GM21723 (cell line): ENCODE measurements around the gene FAM90A1.
"Not testable (repeated sequence)": the region's sequence is repeated elsewhere in the genome, so short reads cannot be mapped to it uniquely, and the experiment has no call there.

Source experiments
- ATAC-seq: cut with Tn5 transposase; IDR thresholded peaks from one replicate; pipeline ENCODE4 v1.9.1; 2021; ENCODE audit warnings: mild to moderate bottlenecking, moderate library complexity; ENCODE audit not compliant: unreplicated experiment

FAM90A1 gene

DNA sequence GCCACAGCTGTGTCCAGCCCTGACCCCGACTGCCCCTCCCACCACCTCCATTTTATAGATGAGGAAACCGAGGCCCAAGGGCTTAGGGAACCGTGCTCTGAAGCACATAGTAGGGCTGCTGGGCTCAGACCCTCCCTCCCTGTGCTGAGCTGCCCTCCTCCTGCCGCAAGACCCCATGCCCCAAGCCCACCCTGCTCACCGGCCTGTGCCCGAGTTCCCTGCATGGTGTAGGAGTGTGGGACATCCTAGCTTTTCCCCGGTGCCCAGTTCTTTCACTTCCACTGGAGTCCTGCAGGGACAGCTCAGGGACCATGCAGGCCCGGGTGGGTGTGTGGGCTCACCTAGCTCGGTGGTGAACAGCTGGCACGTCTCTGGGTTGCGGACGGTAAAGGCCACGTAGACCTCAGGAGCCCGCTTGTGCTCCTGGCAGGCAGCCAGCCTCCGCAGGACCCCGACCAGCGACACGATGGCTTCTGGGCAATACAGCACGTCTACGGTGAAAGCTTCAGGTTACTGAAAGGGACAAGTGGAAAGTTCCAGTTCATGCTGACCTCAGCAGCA lies 6.6 kb upstream of the FAM90A1 start:
- ATAC-seq, result not testable (repeated sequence)

DNA sequence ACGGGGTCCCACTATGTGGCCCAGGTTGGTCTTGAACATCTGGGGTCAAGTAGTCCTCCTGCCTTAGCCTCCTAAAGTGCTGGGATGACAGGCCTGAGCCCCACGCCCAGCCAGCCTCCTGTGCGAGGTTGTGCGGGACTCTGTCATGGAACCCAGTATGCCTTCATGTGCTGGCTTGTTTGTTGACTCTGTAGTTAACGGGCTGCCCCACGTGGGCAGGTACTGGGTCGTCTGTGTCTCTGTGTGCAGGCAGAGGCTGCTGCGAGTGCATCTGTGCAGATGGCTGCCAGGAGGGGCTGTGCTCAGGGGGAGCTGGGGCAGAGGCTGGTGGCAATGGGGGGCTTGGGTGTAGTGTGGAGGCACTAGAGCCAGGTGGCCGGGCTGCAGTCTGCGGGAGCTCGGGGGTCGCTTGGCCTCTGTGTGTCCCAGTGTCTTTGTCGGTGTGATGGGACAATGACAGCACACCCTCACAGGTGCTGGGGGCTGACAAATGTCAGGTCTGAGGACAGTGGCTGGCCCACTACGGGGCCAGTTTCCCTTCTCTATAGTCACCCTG lies 6.0 kb upstream of the FAM90A1 start:
- not testable (repeated sequence) for ATAC-seq

DNA sequence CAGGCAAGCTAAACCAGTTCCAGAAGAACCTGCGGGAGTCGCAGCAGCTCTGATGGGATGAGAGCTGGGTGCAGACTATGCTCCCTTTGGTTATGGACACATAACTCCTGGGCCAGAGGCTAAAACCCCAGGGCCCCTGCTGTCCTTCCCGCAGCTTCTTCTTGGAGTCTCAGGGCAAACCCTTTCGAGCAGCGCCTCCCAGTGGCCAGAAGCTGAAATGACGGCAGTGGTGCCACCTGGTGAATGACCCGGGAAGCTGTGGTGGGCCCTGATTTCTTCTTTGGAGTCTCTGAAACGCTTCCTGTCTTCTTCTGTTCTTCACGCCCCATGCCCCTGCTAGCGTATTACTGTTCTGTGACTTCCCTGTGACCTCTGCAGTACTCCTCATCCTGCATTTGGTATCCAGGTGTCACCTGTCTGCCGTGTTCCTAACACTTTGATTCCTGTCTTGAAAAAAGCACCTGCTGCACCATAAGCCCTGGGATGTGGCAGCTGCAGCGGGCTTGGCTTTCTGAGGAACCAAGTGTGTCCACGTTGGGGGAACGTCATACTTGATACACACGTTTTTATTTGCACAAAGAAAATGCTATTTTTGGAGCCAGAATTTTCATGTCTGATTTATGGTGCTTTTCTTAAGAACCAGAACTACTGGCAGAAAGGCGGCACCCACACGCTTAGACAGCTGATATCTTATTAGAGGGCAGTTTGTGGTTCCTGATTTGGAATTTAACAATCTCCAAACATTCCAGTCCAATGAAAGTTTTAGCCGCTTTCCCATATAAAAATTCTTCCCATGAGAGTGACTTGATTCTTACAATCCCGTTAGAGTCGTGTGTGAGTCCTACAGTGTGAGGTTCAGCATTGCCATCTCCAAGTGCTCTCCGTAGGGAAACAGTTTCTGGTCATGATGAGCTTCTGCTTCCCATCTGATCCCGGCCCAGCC lies 4.5 kb upstream of the FAM90A1 start:
- ATAC-seq, result not testable (repeated sequence)

DNA sequence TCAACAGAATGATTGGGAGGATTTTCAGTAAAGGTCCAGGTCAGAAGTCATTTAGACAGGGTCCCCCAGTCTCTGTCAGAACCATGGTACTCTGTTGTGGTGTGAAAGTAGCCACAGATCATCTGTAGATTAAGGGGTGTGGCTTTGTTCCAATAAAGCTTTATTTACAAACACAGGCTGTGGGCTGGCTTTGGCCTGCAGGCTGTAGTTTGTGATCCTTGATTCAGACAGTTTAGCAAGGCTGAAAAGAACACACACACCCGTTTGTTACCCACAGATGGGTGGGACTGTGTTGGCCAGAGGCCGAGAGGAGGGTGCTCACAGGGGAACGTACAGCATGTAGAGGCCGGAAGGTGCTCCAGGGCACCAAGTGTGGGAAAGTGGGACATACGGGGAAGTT lies 3.6 kb upstream of the FAM90A1 start:
- ATAC-seq, result not testable (repeated sequence)

DNA sequence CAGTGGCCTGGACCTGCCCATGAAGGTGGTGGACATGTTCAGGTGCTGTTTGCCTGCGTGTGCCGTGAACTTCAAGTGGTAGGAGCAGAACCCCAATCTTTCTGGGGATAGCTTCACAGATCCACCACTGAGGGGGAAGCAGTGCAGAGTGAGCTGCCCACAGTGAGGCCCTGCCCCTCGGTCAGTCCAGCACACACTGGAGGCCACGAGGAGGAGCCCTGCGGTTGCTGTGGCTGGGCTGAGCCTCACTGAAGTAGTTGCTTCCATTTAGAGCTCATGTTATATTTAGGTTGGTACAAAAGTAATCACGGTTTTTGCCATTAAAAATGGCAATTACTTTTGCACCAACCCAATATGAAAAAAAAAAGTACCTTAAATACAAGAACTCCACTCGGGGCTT lies 2.1 kb upstream of the FAM90A1 start:
- not testable (repeated sequence) for ATAC-seq

DNA sequence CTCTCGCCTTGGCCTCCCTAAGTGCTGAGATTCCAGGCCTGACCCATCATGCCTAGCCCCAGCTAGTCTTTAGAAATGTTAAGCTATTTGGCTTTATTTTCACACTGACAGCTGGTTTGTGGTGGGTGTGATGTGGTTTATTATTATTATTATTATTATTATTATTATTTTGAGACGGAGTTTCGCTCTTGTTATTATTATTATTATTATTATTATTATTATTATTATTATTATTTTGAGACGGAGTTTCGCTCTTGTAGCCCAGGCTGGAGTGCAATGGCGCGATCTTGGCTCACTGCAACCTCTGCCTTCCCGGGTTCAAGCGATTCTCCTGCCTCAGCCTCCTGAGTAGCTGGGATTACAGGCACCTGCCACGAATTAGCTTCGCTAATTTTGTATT lies 1.2 kb upstream of the FAM90A1 start:
- not testable (repeated sequence) for ATAC-seq

DNA sequence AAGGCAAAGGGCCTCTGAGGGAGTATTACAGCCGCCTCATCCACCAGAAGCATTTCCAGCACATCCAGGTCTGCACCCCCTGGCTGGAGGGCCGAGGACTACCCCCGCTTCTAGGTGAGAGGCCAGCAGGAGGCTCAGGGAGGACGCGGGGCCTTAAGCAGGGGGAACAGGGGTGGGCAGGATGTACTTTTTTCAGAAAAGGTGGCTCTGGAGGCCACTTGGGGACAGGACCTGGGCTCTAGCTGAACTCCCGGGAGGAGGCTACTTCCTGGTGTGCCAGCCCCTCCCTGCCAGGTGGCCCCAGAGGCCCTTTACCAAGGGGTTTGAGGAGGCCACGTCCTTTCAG lies 287 bp upstream of the FAM90A1 start:
- ATAC-seq, result not testable (repeated sequence)

DNA sequence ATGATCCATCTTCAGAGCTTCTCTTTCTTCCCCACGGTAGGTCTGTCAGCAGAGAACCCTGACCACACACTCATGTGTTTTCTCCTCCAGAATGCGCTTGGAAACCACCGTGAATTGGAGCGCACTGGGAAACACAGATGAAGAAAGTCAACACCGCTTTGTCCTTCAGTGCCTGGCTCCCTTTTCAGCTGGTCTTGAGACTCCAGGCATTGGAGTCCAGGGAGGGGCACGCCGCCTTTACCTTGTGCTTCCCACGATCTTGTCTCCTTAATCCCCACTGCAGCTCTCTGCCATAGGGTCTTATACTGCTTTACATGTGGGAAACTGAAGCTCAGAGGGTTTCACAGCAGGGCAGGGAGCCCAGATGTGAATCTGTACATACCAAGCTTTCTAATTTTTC lies 1.1 kb downstream of the FAM90A1 start:
- ATAC-seq, result no peak

DNA sequence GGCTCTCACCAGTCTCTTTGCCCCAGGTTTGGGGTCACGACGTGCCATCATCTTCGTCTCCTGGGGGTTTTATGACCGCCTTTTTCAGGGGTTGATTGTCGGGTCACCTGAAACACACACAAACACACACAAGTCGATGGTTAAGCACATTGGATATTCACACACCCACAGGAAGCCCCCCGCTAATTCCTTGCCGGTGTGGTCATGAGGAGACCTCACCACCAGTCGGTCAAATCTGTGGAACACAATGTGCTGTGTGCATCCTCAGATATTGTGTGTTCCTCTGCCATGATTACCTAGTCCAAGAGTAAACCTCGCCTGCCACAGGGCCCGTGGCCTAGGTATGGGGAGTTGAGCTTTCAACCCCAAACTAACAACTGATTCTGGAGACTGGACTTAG lies 2.6 kb downstream of the FAM90A1 start:
- not testable (repeated sequence) for ATAC-seq

DNA sequence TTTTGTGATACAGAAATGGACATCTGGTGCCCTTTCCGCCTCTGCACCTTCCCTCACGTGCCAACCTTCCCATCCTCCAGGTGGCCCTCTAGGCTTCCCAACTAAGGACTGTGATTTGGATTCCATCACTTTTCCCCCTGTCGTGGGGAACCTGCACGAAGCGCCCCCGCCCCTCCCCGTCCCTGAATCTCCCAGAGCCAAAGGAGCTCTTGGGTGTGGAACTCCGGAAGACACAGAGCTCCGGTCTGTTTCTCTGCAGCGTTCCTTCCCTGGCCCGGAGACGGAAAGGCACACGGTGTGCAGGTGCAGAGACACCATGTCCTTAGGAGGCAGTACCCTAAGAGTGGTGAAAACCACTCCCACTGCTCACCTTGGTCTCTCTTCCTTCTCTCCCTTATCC lies 3.8 kb downstream of the FAM90A1 start:
- ATAC-seq, result not testable (repeated sequence)

DNA sequence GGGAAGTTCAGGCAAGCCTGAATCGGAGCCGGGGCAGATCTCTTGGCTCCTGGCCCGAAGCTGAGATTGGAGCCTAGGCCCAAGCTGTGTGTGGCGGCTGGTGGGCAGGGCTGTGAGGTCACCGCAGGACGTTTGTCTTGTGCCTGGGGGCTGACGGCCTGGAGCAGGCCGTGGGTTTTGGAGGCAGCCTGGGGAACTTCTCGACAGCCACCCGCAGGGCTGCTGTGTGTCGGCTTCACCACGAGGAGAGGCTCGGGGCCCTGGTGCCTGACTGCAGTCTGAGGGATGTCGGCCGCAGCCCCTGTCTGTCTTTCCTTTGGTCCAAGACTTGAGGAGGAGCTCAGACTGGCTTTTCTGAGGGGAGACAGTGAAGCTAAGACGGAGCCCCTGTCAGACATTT lies 5.1 kb downstream of the FAM90A1 start:
- not testable (repeated sequence) for ATAC-seq

DNA sequence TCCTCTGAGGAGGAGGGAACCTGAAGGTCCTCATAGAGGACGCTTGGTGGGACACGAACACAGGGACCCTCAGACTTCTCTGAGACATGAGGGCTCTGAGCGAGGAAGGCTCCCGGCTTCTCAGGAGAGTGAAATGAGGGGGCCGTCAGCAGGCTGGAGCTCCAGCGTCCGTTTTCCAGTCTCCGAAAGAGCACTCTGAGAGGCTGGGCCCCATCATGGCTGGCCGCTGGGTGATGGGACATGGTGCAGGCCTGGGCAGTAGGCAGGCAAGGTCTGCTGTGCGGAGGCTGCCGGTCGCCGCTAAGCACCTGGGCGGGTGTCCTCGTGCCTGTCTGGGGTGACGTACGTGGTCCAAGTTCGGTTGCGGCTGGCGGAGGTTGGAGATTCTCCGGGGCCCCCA lies 5.6 kb downstream of the FAM90A1 start:
- not testable (repeated sequence) for ATAC-seq

DNA sequence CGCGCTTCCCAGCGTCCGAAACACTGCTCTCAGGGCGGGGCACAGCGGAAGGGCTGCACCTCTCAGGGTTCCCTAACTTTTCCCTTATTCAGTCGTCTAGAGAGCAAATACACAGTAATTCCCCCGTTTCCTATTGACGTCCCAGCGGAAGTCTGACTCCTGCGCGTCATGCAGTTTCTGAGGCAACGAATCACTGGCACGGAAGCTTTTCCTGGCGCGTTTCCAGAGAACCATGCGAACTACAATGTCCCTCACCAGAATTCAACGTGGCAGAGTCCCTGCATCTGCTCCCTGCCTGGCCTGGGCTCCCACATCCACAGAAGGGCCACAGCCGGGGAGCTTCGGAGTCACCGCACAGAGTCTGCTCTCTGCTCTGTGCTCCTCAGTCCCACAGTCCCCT lies 6.0 kb downstream of the FAM90A1 start:
- ATAC-seq, result not testable (repeated sequence)

DNA sequence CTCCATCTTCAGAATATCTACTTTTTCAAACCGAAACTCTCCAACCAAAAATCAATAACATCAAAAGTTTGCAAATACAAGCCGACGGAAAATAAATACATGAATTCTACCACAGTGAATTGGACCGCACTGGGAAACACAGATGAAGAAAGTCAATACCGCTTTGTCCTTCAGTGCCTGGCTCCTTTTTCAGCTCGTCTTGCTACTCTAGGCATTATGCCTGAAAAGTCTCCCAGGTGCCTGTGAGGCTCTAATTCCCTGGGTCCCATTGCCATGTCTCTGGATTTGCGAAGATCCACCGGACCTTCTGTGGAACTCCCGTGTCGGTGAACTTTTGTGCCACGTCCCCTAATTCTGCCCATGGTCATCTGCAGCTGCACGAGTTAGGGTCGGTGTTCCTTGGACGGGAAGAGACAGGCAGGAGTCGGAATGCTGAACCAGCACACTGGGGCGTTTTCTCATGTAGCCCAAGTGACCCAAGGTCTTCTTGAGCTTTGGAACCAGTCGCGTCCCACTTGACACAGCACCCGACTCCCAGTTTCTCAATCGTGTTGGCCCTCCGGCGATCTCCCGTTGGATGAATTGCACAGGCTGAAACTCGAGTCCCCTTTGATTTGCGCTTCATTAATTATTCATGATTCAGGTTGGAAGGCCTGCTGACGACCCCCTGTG lies 8.6 kb downstream of the FAM90A1 start:
- not testable (repeated sequence) for ATAC-seq

DNA sequence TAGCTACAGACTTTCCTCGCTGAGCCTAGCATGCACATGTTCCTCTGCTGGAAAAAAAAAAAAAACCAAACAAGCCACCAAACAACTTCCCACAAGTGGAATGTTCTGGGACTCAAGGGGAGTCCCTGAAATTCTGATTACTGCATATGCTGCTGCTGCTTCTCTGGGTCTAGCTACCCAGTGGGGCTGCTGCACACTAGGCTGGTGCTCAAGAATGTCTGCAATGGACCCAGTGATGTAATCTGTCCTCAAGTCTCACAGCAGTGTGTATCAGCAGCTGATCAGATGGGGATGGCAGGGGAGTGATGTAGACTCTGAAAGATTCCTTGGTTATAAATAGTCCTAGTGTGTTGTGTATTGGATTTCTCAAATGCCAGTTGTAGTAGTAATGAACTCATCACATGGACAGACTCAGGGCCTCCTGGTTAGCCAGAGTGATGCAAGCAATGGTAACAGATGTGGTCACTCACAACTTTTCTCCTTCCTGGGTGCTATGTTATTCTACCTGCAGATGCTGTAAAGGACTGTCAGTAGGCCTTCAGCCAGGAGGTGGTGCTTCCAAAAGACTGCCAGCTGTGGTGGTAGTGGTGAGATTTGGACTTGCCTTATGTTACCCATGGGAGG lies 29.6 kb downstream of the FAM90A1 start:
- ATAC-seq, result not testable (repeated sequence)

DNA sequence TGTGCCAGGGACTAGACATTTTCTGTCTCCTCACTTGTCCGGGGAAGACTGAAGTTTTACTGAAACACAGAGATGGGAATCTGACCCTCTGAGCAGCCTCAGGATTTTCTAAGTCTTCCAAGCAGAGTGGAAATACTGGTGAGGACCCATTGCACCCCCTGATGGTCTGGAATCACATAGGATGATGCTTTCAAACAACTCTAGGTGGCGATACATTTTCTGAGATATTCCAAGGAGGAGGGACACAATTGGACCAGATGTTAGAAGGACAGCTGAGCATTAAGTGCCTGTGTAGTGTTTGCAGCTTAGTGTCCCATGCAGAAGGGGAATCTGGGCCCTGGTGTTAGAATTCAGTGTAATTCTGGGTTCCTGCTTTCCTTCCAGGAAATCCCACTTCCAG lies 39.3 kb downstream of the FAM90A1 start:
- not testable (repeated sequence) for ATAC-seq

DNA sequence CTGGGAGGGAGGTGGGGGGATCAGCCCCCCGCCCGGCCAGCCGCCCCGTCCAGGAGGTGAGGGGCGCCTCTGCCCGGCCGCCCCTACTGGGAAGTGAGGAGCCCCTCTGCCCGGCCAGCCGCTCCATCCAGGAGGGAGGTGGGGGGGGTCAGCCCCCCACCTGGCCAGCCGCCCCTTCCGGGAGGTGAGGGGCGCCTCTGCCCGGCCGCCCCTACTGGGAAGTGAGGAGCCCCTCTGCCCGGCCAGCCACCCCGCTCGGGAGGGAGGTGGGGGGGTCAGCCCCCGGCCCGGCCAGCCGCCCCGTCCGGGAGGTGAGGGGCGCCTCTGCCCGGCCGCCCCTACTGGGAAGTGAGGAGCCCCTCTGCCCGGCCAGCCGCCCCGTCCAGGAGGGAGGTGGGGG lies 43.2 kb downstream of the FAM90A1 start:
- not testable (repeated sequence) for ATAC-seq

DNA sequence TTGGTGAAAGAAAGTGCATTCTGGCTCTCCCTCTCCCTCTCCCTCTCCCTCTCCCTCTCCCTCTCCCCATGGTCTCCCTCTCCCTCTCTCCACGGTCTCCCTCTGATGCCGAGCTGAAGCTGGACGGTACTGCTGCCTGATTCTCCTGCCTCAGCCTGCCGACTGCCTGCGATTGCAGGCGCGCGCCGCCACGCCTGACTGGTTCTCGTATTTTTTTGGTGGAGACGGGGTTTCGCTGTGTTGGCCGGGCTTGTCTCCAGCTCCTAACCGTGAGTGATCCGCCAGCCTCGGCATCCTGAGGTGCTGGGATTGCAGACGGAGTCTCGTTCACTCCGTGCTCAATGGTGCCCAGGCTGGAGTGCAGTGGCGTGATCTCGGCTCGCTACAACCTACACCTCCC lies 44.1 kb downstream of the FAM90A1 start:
- ATAC-seq, result not testable (repeated sequence)

DNA sequence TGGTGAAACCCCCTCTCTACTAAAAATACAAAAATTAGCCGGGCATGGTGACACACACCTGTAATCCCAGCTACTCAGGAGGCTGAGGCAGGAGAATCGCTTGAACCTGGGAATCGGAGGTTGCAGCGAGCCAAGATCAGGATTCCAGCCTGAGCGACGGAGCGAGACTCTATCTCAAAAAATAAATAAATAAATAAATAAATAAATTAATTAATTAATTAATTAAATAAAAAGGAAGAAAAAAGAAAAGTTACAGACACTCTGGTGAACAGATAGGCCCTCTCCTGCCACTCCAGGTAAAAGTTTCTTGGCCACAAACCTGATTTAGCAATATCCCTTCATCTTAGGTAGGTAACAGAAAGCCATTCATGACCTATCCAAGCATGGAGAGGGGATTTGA lies 44.5 kb downstream of the FAM90A1 start:
- ATAC-seq, result not testable (repeated sequence)

DNA sequence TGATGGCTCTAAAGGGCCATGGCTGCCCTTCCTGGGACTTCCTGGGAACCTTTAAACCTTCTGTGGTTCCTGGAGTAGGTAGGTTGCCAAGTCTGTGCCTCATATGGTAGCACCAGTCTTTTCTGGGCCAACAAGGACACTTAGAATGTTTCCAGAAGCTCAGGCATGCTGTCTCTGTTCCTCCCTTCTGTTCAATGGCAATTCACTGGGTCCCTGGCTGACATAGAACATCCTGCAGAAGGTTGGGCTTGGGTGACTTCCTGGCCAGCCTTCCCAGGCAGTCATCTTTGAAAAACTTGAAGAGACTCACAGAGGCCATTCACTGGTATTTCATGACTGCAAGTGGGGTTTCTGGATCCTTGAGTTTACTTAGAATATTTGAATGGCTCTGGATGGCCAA lies 46.1 kb downstream of the FAM90A1 start:
- not testable (repeated sequence) for ATAC-seq

DNA sequence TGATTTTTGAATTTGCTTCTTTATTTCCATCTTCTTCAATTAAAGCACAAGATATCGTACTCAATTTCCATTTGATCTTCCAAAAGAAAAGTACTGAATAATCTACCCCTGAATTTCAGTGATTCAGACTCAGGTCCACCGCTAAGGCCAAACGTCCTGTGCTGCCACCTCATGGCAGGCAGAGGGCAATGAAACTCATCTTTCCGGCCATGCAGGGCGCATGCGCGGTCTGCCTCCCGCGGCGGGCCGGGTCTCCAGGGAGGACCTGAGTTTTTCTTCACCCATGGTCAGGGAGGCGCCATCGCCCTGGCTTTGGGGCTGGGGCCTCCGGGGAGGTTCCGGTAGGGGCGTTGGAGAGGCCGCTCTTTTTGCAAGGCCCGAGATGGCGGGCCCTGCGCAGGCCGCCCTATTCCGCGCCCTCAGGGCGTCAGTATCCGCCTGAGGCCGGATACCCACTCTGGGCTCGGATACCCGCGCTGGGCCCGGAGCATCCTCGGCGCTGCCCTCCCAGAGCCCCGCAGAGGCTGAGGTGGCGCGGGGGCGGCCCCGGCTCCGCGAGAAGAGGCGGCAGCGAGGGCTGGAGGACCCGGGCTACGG lies 47.3 kb downstream of the FAM90A1 start:
- not testable (repeated sequence) for ATAC-seq
